ENCODE data around the gene GINS1.

GINS1 gene

GRCh38 chr20:25491446-25492038, 84.1 kb downstream of the GINS1 start:
- in situ Hi-C loops (cut with HindIII; ENCODE audit: low sequenced_read_pairs), result no loop called here

- in situ Hi-C loops (cut with HindIII; ENCODE audit: low sequenced_read_pairs), result no loop called here
These were observed 85.7 kb downstream of the GINS1 start for GRCh38 chr20:25493137-25493536.

- in situ Hi-C loops (cut with HindIII; ENCODE audit: low sequenced_read_pairs), result no loop called here
These were observed 86.5 kb downstream of the GINS1 start for GRCh38 chr20:25493748-25494505.

- in situ Hi-C loops (cut with HindIII; ENCODE audit: low sequenced_read_pairs), result no loop called here
These were observed 87.2 kb downstream of the GINS1 start for GRCh38 chr20:25494506-25495188.

- in situ Hi-C loops (cut with HindIII; ENCODE audit: low sequenced_read_pairs), result no loop called here
These were observed 87.8 kb downstream of the GINS1 start for GRCh38 chr20:25495189-25495824.

- in situ Hi-C loops (cut with HindIII; ENCODE audit: low sequenced_read_pairs), result no loop called here
These were observed 88.9 kb downstream of the GINS1 start for GRCh38 chr20:25496165-25496967.

- in situ Hi-C loops (cut with HindIII; ENCODE audit: low sequenced_read_pairs), result no loop called here
These were observed 89.5 kb downstream of the GINS1 start for GRCh38 chr20:25496968-25497401.

- in situ Hi-C loops (cut with HindIII; ENCODE audit: low sequenced_read_pairs), result no loop called here
These were observed 90.3 kb downstream of the GINS1 start for GRCh38 chr20:25497586-25498279.
